Naive thymus-derived CD4-positive, alpha-beta T cell (primary cell): ENCODE measurements around the gene MPP2. TPM values are rescaled to one million over a fixed set of nuclear protein-coding genes. Genes with fewer than 3 reads are reported as not detected.
"Not testable (repeated sequence)": the region's sequence is repeated elsewhere in the genome, so short reads cannot be mapped to it uniquely, and the experiment has no call there.

ENCODE experiments used
- ATAC-seq: fragments of 150-1000 bp; cut with Tn5 transposase; 2 replicates; pipeline ENCODE4 v1.10.0; 2021; ENCODE audit warnings: mild to moderate bottlenecking, moderate library complexity
- CTCF ChIA-PET: fragments of 350-600 bp; sonication (Branson Sonifier 250); formaldehyde crosslinking; loops from one replicate; lab custom pipeline; 2021; ENCODE audit warnings: antibody characterized with exemption; lab: Charles Lee
- POLR2A ChIA-PET: fragments of 350-600 bp; sonication (Branson Sonifier 250); formaldehyde crosslinking; loops from one replicate; lab custom pipeline; 2021; ENCODE audit warnings: antibody characterized with exemption, inconsistent platforms; lab: Charles Lee
- DNase-seq, 9 donors: peaks; one replicate each; pipeline versions ENCODE4 v3.0.0 to v3.0.0-alpha.2; 2020 to 2022; ENCODE audit warnings: mixed read lengths in 1 of 9
- H3K27ac ChIP-seq: one replicate; pipeline ENCODE4 v1.7.0; 2013; ENCODE audit warnings: mild to moderate bottlenecking, low read depth, low read length, moderate library complexity
- H3K27me3 ChIP-seq, 2 donors: one replicate each; pipeline ENCODE4 v1.7.0; 2013; ENCODE audit warnings: low read length in 2 of 2, mild to moderate bottlenecking in 2 of 2, moderate library complexity in 2 of 2; ENCODE audit not compliant: control insufficient read depth in 2 of 2, insufficient read depth in 2 of 2
- H3K36me3 ChIP-seq, 3 experiments: 1 replicate in 2 of 3; 2 replicates in 1 of 3; pipeline ENCODE4 v1.7.0; 2013; ENCODE audit warnings: low read length in 3 of 3, mild to moderate bottlenecking in 3 of 3, moderate library complexity in 1 of 3; ENCODE audit not compliant: insufficient read depth in 3 of 3, control insufficient read depth in 2 of 3
- H3K4me1 ChIP-seq, 2 donors: one replicate each; pipeline ENCODE4 v1.7.0; 2013; ENCODE audit warnings: low read length in 2 of 2, mild to moderate bottlenecking in 2 of 2, moderate library complexity in 1 of 2; ENCODE audit not compliant: control insufficient read depth in 2 of 2, insufficient read depth in 2 of 2
- H3K4me3 ChIP-seq: 2 replicates; pipeline ENCODE4 v1.7.0; 2013; ENCODE audit warnings: mild to moderate bottlenecking, low read length
- H3K9me3 ChIP-seq, 3 experiments: 1 replicate in 2 of 3; 2 replicates in 1 of 3; pipeline ENCODE4 v1.7.0; 2013; ENCODE audit warnings: low read length in 3 of 3; ENCODE audit not compliant: control insufficient read depth in 2 of 3
- H3K27ac Mint-ChIP-seq, 9 donors: one replicate each; pipeline ENCODE4 v1.8.0; 2020 to 2022; ENCODE audit warnings: mixed read lengths in 9 of 9, mild to moderate bottlenecking in 8 of 9, moderate library complexity in 5 of 9, inconsistent platforms in 2 of 9
- H3K27me3 Mint-ChIP-seq, 5 donors: one replicate each; pipeline ENCODE4 v1.8.0; 2021 to 2022; ENCODE audit warnings: mixed read lengths in 5 of 5, mild to moderate bottlenecking in 1 of 5
- H3K36me3 Mint-ChIP-seq, 5 donors: one replicate each; pipeline ENCODE4 v1.8.0; 2020 to 2022; ENCODE audit warnings: mixed read lengths in 5 of 5, mild to moderate bottlenecking in 3 of 5, inconsistent platforms in 1 of 5
- H3K4me1 Mint-ChIP-seq, 7 donors: one replicate each; pipeline ENCODE4 v1.8.0; 2020 to 2022; ENCODE audit warnings: mixed read lengths in 7 of 7, mild to moderate bottlenecking in 3 of 7, inconsistent platforms in 1 of 7
- H3K4me3 Mint-ChIP-seq, 10 donors: one replicate each; pipeline ENCODE4 v1.8.0; 2020 to 2022; ENCODE audit warnings: mild to moderate bottlenecking in 10 of 10, mixed read lengths in 10 of 10, moderate library complexity in 6 of 10, inconsistent platforms in 2 of 10
- H3K9me3 Mint-ChIP-seq, 11 donors: one replicate each; pipeline ENCODE4 v1.8.0; 2020 to 2022; ENCODE audit warnings: mixed read lengths in 11 of 11, mild to moderate bottlenecking in 4 of 11, inconsistent platforms in 1 of 11, moderate library complexity in 1 of 11
- intact Hi-C, 2 donors: fragments of 100-400 bp; cut with micrococcal nuclease; formaldehyde crosslinking; loops; one replicate each; pipeline ENCODE4 v1.15.1; 2023
- polyA plus RNA-seq, 2 donors: library from polyadenylated mRNA; unstranded; fragments of 300-500 nt; fragmentation: Illumina TruSeq; gene quantifications; one replicate each; pipeline ENCODE4 v1.2.3, GENCODE V29; 2021
- total RNA-seq, 6 experiments: library from RNA in 5 of 6; stranded (reverse) in 5 of 6; gene quantifications; 1 replicate in 5 of 6; 2 replicates in 1 of 6; pipeline ENCODE4 v1.2.3 and lab custom pipeline; 2021 to 2026

The MPP2 gene
- total and polyA plus RNA-seq, 7 experiments from 2014 or later, result 0.24 to 9.3 (median 3.6) TPM

DNA sequence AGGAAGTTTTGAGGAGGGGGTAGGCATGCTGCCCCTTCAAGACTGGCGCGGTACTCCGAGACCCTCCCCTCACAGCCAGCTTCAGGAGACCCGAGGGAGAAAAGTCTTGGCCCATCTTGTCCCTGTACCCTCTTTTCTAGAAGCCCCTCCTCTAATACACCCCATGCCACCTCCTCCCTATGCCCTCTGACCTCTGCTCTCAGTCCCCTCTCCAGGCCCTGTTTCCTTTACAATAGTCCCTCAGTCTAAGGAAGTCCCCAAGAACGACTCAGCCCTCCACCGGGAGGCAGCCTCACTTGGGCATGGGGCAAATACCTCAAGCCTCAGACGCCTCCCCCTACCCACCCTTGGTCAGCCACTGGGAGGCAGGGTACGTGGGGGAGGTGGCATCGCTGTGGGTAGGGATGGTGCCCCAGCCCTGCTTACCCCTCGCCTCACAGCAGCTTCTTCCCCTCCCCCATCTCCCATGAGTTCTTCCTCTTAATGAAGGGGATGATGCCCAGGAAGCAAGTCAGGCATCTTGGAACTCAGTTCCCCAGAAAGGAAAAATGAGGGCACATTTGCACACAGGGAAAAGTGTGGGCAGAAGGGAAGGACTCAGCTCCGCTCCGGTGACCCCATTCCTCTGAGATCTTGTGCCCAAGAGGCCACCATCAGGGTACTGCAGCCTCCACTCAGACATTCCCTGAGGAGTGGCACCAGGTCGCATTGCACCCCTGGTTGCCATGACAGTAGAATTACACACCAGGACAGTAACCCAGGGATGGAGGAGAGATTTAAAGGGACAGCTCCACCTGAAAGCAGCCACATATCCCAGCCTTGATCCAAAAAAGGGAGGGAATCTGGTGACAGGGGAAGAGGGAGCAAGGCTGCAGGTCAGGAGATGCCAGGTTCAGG lies 6.2 kb downstream of the MPP2 start:
- Histone ChIP-seq H3K9me3 (no peaks in the 10 kb centered on the region), H3K4me3 (peak overlapping the region; percentile 43), H3K27me3 (no peaks in the 10 kb centered on the region), H3K27ac (no peak overlapping the region), H3K4me1 (peaks cover 0 to 11% of the 10 kb centered on the region in 2 donors), H3K36me3 (no peaks in the 10 kb centered on the region)
- intact Hi-C loops, result loop anchor here in 1 of 2 donors (1.0 kb wide), 1 partner anchor 7 kb away; no protein-coding TSS in a partner anchor
- Mint-ChIP-seq H3K27ac (peak overlapping the region in 5 of 9 donors; percentile 41 to 75 (median 51)), H3K4me3 (peak overlapping the region; percentile 80 to 89 (median 86)), H3K36me3 (peaks cover 0 to 15% (median 0%) of the 10 kb centered on the region in 5 donors), H3K9me3 (no peaks in the 10 kb centered on the region), H3K27me3 (peaks cover 0 to 46% (median under 1%) of the 10 kb centered on the region in 5 donors), H3K4me1 (peaks cover 6 to 23% (median 12%) of the 10 kb centered on the region in 7 donors)
- ChIA-PET POLR2A (no interaction called here), CTCF (interaction anchor here (1.0 to 2.3 kb wide), 3 partner anchors 13 to 23 kb away, joined by 3 to 6 read pairs (median 3); no protein-coding TSS in a partner anchor)
- ATAC-seq (no peak), DNase-seq (no peak)

DNA sequence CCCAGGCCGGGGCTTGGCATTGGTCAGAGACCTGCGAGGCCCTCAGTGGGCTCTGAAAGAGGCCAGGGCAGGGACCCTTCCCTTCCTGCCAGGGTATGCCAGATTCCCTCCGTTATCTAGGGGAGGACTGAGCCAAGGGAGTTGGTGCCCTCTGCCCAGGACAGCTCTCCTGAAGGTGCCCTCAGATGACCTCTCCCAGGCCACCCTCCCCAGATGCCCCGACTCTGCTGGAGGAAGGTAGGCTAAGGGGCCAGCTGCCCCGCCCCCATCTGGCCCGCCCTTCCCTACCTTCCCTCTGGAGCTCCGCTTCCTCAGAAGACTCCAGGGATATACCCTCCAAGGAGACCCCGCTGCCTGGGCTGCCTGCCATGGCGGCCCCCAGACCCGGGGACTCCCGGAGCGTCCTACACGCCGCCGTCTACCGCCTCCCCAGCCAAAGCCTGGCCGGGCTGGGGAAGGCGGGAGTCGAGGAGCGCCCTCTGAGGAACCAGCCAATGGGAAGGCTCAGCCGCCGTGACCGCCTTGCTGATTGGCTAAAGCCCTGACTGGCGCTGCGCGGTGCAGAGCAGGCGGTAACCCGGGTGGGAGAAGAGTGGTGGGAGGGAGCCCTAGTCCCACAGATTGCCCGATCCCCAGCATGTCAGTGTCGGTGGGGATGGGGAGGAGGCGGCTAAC lies 7.0 kb downstream of the MPP2 start:
- Mint-ChIP-seq H3K27me3 (peaks cover 0 to 43% (median 0%) of the 10 kb centered on the region in 5 donors), H3K36me3 (peaks cover 0 to 19% (median 0%) of the 10 kb centered on the region in 5 donors), H3K9me3 (no peaks in the 10 kb centered on the region), H3K27ac (peak overlapping the region in 3 of 9 donors; percentile 51 to 75 (median 54)), H3K4me3 (peak overlapping the region; percentile 80 to 89 (median 86)), H3K4me1 (peaks cover 6 to 22% (median 12%) of the 10 kb centered on the region in 7 donors)
- DNase-seq, result peak; percentile 63 to 83 (median 78)
- H3K4me1 ChIP-seq, result peaks cover 0 to 7% of the 10 kb centered on the region in 2 donors
- no peaks in the 10 kb centered on the region for H3K36me3 ChIP-seq
- no peaks in the 10 kb centered on the region for H3K27me3 ChIP-seq
- no peaks in the 10 kb centered on the region for H3K9me3 ChIP-seq
- ATAC-seq, result peak; percentile 99
- intact Hi-C loops, result loop anchor here in 1 of 2 donors (1.0 kb wide), 1 partner anchor 8 kb away; no protein-coding TSS in a partner anchor
- H3K4me3 ChIP-seq, result peak overlapping the region; percentile 43
- CTCF ChIA-PET, result interaction anchor here (1.1 to 2.3 kb wide), 3 partner anchors 17 to 22 kb away, joined by 3 to 6 read pairs (median 6); no protein-coding TSS in a partner anchor
- POLR2A ChIA-PET, result interaction anchor here (1.1 kb wide), 1 partner anchor 10 kb away, joined by 3 read pairs; no protein-coding TSS in a partner anchor
- H3K27ac ChIP-seq, result no peak overlapping the region

DNA sequence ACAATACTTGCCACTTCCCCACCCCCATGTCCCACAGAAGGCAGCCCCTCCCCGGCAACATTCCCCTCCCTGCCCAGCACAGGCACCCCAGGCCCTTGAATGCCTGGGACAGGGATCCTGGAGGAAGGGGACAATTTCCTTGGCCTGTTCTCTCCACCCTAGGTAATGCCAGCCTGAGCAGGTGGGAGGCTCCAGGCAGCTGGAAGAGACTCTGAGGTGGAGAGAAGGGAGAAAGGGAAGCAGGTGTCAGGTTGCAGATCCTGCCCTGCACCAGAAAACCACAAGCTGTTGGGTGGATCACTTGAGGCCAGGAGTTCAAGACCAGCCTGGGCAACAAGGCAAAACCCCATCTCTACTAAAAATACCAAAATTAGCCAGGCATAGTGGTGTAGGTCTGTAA lies 8.9 kb downstream of the MPP2 start:
- DNase-seq (no peak), ATAC-seq (no peak)
- POLR2A ChIA-PET, result interaction anchor here (1.1 kb wide), 1 partner anchor 10 kb away, joined by 4 read pairs; no protein-coding TSS in a partner anchor
- no peaks in the 10 kb centered on the region for H3K9me3 ChIP-seq
- H3K4me1 ChIP-seq, result peaks cover 0 to 7% of the 10 kb centered on the region in 2 donors
- H3K36me3 ChIP-seq, result no peaks in the 10 kb centered on the region
- H3K9me3 Mint-ChIP-seq, result no peaks in the 10 kb centered on the region
- H3K4me1 Mint-ChIP-seq, result peaks cover 6 to 17% (median 12%) of the 10 kb centered on the region in 7 donors
- intact Hi-C loops, result no loop called here
- CTCF ChIA-PET, result interaction anchor here (1.4 to 2.0 kb wide), 2 partner anchors 16 to 18 kb away, joined by 3 to 6 read pairs; no protein-coding TSS in a partner anchor
- no peak overlapping the region for H3K4me3 ChIP-seq
- H3K27me3 Mint-ChIP-seq, result peaks cover 0 to 27% (median 0%) of the 10 kb centered on the region in 5 donors
- H3K27me3 ChIP-seq, result no peaks in the 10 kb centered on the region
- H3K36me3 Mint-ChIP-seq, result peaks cover 0 to 16% (median 0%) of the 10 kb centered on the region in 5 donors
- no peak overlapping the region for H3K4me3 Mint-ChIP-seq
- no peak overlapping the region for H3K27ac Mint-ChIP-seq
- no peak overlapping the region for H3K27ac ChIP-seq

DNA sequence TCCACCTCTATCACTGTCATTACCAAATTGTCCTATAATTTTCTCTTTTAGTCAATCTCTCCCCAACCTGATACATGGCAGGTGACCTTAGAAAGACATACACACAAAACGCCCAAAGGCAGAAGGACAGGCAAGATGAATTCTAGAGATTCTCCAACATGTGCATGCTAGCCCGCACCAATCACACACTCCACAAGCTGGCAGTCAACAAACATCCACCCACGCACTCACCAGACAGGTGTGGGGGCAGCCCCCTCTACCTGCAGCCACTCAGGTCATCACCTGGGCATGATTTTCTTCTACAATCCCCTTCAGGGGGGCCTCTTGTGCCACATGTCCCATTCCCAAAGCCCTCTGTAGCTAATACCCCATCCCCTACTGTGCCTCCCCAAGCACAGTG lies 9.5 kb downstream of the MPP2 start:
- intact Hi-C loops, result no loop called here
- H3K27ac ChIP-seq, result no peak overlapping the region
- DNase-seq (no peak), ATAC-seq (no peak)
- H3K27me3 Mint-ChIP-seq, result peaks cover 0 to 24% (median 0%) of the 10 kb centered on the region in 5 donors
- CTCF ChIA-PET, result interaction anchor here (1.4 kb wide), 1 partner anchor 16 kb away, joined by 3 read pairs; no protein-coding TSS in a partner anchor
- H3K9me3 ChIP-seq, result no peaks in the 10 kb centered on the region
- H3K9me3 Mint-ChIP-seq, result no peaks in the 10 kb centered on the region
- no peaks in the 10 kb centered on the region for H3K27me3 ChIP-seq
- no peaks in the 10 kb centered on the region for H3K36me3 ChIP-seq
- H3K4me1 ChIP-seq, result peaks cover 0 to 7% of the 10 kb centered on the region in 2 donors
- H3K36me3 Mint-ChIP-seq, result peaks cover 0 to 16% (median 0%) of the 10 kb centered on the region in 5 donors
- H3K27ac Mint-ChIP-seq, result no peak overlapping the region
- POLR2A ChIA-PET, result no interaction called here
- no peak overlapping the region for H3K4me3 Mint-ChIP-seq
- H3K4me3 ChIP-seq, result no peak overlapping the region
- peaks cover 6 to 17% (median 12%) of the 10 kb centered on the region in 7 donors for H3K4me1 Mint-ChIP-seq

DNA sequence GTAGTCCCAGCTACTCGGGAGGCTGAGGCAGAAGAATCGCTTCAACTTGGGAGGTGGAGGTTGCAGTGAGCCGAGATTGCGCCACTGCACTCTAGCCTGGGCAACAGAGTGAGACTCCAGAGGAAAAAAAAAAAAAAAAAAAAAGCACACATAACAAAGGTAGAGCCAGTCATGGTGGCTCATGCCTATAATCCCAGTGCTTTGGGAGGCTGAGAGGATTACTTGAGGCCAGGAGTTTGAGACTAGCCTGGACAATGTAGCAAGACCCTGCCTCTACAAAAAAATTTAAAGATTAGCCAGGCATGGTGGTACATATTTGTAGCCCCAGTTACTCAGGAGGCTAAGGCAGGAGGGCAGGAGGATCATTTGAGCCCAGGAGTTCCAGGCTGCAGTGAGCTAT lies 12.8 kb downstream of the MPP2 start:
- Mint-ChIP-seq H3K36me3 (peaks cover 0 to 32% (median 0%) of the 10 kb centered on the region in 5 donors), H3K27me3 (peaks cover 0 to 17% (median 0%) of the 10 kb centered on the region in 5 donors)
- DNase-seq, H3K9me3 ChIP-seq, H3K4me3 ChIP-seq, H3K27ac ChIP-seq, H3K36me3 ChIP-seq, H3K9me3 Mint-ChIP-seq, CTCF ChIA-PET, H3K27me3 ChIP-seq, H3K27ac Mint-ChIP-seq, ATAC-seq, POLR2A ChIA-PET, H3K4me3 Mint-ChIP-seq, intact Hi-C loops, H3K4me1 Mint-ChIP-seq, H3K4me1 ChIP-seq: not testable (repeated sequence)

DNA sequence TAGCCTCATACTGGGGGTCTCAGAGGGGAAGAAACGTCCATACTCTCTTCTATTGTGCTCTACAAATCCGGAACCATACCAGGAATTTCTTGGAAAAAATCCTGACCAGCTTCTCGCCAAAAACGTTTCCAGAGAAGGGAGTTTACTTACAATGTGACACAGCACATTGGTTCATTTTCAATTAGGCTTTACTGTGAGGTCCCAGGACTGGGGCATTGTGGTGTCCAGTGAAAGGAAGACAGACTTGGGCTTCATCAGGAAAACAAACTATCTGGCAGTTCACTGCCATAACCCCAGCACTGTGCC lies 14.7 kb downstream of the MPP2 start:
- ChIA-PET POLR2A (no interaction called here), CTCF (interaction anchor here (1.0 kb wide), 1 partner anchor 14 kb away, joined by 3 read pairs; no protein-coding TSS in a partner anchor)
- peaks cover 0 to 28% (median 0%) of the 10 kb centered on the region in 5 donors for H3K36me3 Mint-ChIP-seq
- peaks cover 0 to 1% (median 0%) of the 10 kb centered on the region in 7 donors for H3K4me1 Mint-ChIP-seq
- H3K4me3 ChIP-seq, result no peak overlapping the region
- H3K4me1 ChIP-seq, result no peaks in the 10 kb centered on the region
- no peaks in the 10 kb centered on the region for H3K9me3 Mint-ChIP-seq
- intact Hi-C loops, result no loop called here
- ATAC-seq (no peak), DNase-seq (no peak)
- no peaks in the 10 kb centered on the region for H3K36me3 ChIP-seq
- no peak overlapping the region for H3K4me3 Mint-ChIP-seq
- H3K27ac ChIP-seq, result no peak overlapping the region
- no peaks in the 10 kb centered on the region for H3K9me3 ChIP-seq
- peaks cover 0 to 14% (median 0%) of the 10 kb centered on the region in 5 donors for H3K27me3 Mint-ChIP-seq
- H3K27ac Mint-ChIP-seq, result no peak overlapping the region
- H3K27me3 ChIP-seq, result no peaks in the 10 kb centered on the region
